Nephron (organoid): ENCODE results near the gene RBP5.
A peak's percentile ranks its signal among the peaks of the same experiment; 100 is the strongest.

Experiments
- H3K27ac Mint-ChIP-seq, 3 experiments: 2 replicates each; pipeline ENCODE4 v1.8.0; 2020; ENCODE audit warnings: mixed read lengths in 3 of 3, mild to moderate bottlenecking in 2 of 3, moderate library complexity in 1 of 3
- H3K27me3 Mint-ChIP-seq: 2 replicates; pipeline ENCODE4 v1.8.0; 2021; ENCODE audit warnings: low read depth, mild to moderate bottlenecking, moderate library complexity, mixed read lengths
- H3K36me3 Mint-ChIP-seq: 2 replicates; pipeline ENCODE4 v1.8.0; 2020; ENCODE audit warnings: low read depth, mixed read lengths
- H3K4me1 Mint-ChIP-seq: 2 replicates; pipeline ENCODE4 v1.8.0; 2020; ENCODE audit warnings: mixed read lengths
- H3K4me3 Mint-ChIP-seq, 3 experiments: 2 replicates each; pipeline ENCODE4 v1.8.0; 2020; ENCODE audit warnings: mild to moderate bottlenecking in 3 of 3, mixed read lengths in 3 of 3, moderate library complexity in 2 of 3
- H3K9me3 Mint-ChIP-seq: 2 replicates; pipeline ENCODE4 v1.8.0; 2020; ENCODE audit warnings: mixed read lengths
- CTCF ChIP-seq, 3 experiments: fragments of 200-600 bp; sonication (generic); IDR thresholded peaks; one replicate each; pipeline ENCODE4 v1.5.0; 2021; ENCODE audit warnings: antibody characterized with exemption in 3 of 3; ENCODE audit not compliant: unreplicated experiment in 3 of 3

Gene RBP5

DNA sequence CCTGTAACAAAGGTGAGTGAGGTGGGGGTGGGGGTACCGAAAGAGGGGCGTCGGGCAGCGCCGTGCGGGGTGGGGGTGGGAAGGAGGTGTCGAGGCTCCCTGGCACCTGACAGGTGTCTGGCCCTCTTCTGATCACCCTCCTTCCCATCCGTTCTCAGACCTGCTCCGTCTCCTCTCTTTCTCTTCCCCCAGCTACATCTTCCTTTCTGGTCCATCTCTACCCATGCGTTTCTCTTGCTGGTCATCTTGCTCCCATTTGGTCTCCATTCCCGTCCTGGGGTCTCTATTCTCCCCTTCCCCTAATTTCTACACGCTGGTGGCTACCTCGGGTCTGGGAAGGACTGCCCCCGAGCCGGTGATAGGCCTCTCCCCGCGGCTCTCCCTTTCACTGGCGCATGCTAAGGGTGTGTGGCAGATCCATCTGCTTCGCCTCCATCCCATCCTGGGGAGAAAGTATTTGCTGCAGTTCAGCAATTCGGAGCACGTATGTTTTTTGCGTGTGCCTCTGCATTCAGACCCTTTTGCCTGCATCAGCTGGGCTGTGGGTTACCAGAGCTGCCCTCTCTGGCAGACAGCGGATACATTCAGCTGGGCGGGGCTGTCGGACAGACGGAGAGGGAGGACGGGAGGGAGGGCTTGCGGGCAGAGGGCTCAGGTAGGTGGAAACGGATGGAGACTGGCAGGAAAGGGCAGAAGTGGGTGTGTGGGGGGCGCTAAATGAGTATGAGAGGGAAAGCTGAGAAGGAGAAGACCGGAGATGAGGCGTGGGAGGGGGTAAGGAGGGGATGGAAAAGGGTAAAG is 2.2 kb upstream of the RBP5 start:
- Mint-ChIP-seq H3K4me1 (peaks cover 33% of the 10 kb centered on the region), H3K27ac (peak overlapping the region; percentile 22 to 86 (median 82)), H3K36me3 (peaks cover 26% of the 10 kb centered on the region), H3K9me3 (no peaks in the 10 kb centered on the region), H3K27me3 (peaks cover 9% of the 10 kb centered on the region), H3K4me3 (peak overlapping the region; percentile 90 to 99 (median 91))
- no peak for TF ChIP-seq CTCF (IDR thresholded peaks at IDR 0.05; ENCODE audit: unreplicated experiment in 3 of 3)

DNA sequence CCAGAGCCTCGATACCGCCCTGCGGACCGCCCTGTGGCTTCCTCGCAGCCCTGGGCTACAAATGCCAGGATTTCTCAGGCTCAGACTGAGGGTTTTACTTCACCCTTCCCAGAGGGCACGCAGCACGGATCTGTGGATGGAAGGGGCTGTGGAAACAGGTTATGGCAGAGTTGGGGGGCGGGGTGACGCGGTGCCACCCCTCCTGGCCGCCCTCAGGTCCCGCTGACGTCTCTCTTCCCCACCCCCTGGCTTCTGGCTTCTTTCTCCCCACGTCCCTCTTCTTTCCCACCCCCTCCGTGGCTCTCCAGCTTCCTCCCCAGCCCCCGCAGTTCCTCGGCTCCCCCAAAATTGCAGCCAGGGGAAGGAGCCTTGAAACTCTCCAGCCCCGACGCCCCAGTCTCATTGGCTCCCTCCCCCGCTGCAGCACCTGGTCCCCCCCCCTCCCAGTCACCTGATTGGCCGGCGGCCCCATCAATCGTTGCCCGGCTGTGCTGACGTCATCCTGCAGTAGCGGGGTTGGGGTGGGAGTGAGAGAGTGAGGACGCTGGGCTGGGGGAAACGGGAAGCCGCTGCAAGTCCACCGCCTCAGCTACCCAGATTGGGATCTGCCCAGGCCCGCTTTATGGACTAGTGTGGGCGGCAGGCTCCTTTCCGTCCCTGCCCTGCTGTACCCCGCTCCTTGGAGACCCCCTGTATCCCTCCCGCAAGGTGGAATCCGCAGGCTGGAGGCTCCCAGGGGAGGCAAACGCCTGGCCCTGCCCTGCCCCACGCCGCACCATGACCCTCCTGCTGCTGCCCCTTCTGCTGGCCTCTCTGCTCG is 1.4 kb upstream of the RBP5 start, which contains the start of gene CLSTN3:
CLSTN3 (plus strand) TSS at position 500 of the 820 bp plus-strand sequence; CDS start at position 778, 278 bp downstream.
- Mint-ChIP-seq H3K4me1 (peaks cover 33% of the 10 kb centered on the region), H3K36me3 (peaks cover 18% of the 10 kb centered on the region), H3K27me3 (peaks cover 9% of the 10 kb centered on the region), H3K4me3 (peak within 1 kb of the TSS; percentile 90 to 99 (median 91)), H3K27ac (peak within 1 kb of the TSS; percentile 59 to 86 (median 82)), H3K9me3 (no peaks in the 10 kb centered on the region)
- no peak for TF ChIP-seq CTCF (IDR thresholded peaks at IDR 0.05; ENCODE audit: unreplicated experiment in 3 of 3)

DNA sequence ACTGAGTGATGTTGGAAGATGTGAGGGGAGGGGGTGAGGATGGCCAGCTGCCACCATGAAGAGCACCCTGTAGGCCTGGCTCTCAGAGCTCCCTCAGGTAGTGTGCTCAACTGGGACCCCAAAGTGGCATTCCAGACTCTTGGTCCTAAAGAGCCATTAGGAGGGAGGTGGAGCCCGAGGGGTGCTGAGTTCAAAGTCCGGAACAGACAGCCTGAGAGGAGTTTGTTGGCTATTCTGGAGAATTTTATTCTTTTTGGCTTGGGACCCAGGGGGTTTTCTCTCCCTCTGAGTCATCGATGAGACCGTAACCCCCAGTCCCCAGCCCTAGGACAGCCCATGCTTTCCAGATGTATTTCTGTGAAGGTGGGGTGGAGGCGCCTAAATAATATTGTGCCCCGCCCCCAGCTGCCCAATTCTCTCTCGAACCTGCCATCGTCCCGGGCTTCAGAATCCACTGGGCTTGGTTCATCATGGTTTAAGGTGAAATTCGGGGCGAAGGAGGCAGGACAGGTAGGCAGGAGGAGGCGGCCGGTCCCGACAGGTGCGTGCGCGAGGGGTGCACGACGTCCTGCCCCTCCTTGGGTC is 690 bp upstream of the RBP5 start:
- TF ChIP-seq CTCF (IDR thresholded peaks at IDR 0.05; ENCODE audit: unreplicated experiment in 3 of 3): no peak
- Mint-ChIP-seq H3K36me3 (peaks cover 11% of the 10 kb centered on the region), H3K27me3 (peaks cover 9% of the 10 kb centered on the region), H3K4me3 (peak overlapping the region; percentile 90 to 99 (median 91)), H3K9me3 (no peaks in the 10 kb centered on the region), H3K4me1 (peaks cover 33% of the 10 kb centered on the region), H3K27ac (peak overlapping the region; percentile 59 to 86 (median 84))

DNA sequence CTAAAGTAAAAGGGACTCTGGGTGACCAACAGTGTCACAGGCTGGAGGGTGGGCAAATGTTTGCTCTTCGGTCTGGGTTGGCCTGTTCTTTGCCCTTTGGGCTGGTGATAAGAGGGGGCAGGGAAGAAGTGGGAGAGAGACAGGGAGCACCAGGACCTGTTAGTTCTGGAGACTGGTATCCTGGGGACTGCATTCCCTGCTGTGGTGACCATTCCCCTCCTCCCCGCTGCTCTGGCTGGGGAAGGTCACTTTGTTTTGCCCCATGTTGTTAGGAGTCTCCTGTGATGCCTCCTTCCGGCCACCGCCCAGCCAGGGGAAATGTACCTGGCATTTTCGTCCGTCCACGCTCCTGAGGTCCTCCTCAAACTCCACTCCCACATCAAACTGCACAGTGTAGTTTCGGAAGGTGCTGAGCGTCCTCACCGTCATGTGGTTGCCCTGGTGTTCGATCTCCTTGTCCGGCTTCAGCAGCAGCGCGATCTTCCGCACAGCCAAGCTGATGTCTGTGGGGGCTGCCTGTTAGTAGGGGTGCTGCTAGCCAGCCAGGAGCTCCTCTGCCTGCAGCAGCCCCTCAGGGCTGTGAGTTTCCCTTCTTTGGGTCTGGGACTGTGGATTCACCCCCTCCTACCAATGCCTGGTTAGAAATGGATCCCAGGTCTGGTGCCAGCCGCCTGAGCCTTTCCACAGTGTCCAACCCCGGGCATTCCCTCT is 618 bp downstream of the RBP5 start:
- H3K4me1 Mint-ChIP-seq: peaks cover 46% of the 10 kb centered on the region
- H3K27ac Mint-ChIP-seq: peak overlapping the region; percentile 59 to 84 (median 67)

More for the DNA sequence above, 618 bp downstream of the RBP5 start:
- Mint-ChIP-seq H3K36me3 (peaks cover under 1% of the 10 kb centered on the region), H3K27me3 (peaks cover 9% of the 10 kb centered on the region), H3K9me3 (no peaks in the 10 kb centered on the region), H3K4me3 (peak overlapping the region; percentile 90 to 99 (median 91))
- no peak for TF ChIP-seq CTCF (IDR thresholded peaks at IDR 0.05; ENCODE audit: unreplicated experiment in 3 of 3)
